ENCODE results near the gene GNG3. TPM values are rescaled to one million over a fixed set of nuclear protein-coding genes. Genes with fewer than 3 reads are reported as not detected.
"Not testable (repeated sequence)": the region's sequence is repeated elsewhere in the genome, so short reads cannot be mapped to it uniquely, and the experiment has no call there.

GNG3 gene
- total RNA-seq, 4 donors from 2014 or later: not detected

GRCh38 chr11:62667460-62667859 lies 40.0 kb upstream of the GNG3 start:
- 84 to 87% methylated on average over 2 of the region's 2 CpGs for WGBS, 2 donors
- TF ChIP-seq POLR2A (IDR thresholded peaks at IDR 0.05) (no peak), CTCF (IDR thresholded peaks at IDR 0.05) (no peak)
- no peak for DNase-seq (ENCODE audit: low spot score in 2 of 2)
- no peak overlapping the region for H3K4me3 ChIP-seq (ENCODE audit: low read depth, poor library complexity, severe bottlenecking)
- intact Hi-C loops (cut with DNase I; ENCODE audit: low total_unique reads): no loop called here

- 63 to 64% methylated on average over 4 of the region's 4 CpGs for WGBS, 2 donors
- intact Hi-C loops (cut with DNase I; ENCODE audit: low total_unique reads): no loop called here
- no peak for DNase-seq (ENCODE audit: low spot score in 2 of 2)
- TF ChIP-seq CTCF (IDR thresholded peaks at IDR 0.05) (no peak), POLR2A (IDR thresholded peaks at IDR 0.05) (no peak)
- H3K4me3 ChIP-seq (ENCODE audit: low read depth, poor library complexity, severe bottlenecking): no peak overlapping the region
Observed at GRCh38 chr11:62669420-62670161, 37.9 kb upstream of the GNG3 start.

GRCh38 chr11:62671236-62671607 lies 36.3 kb upstream of the GNG3 start:
- 1 to 2% methylated on average over 17 of the region's 17 CpGs for WGBS, 2 donors
- peak overlapping the region; percentile 90 for H3K4me3 ChIP-seq (ENCODE audit: low read depth, poor library complexity, severe bottlenecking)
- DNase-seq (ENCODE audit: low spot score in 2 of 2): no peak
- intact Hi-C loops (cut with DNase I; ENCODE audit: low total_unique reads): no loop called here
- TF ChIP-seq POLR2A (IDR thresholded peaks at IDR 0.05) (no peak), CTCF (IDR thresholded peaks at IDR 0.05) (no peak)

- 0 to 1% methylated on average over 46 to 47 of the region's 59 CpGs for WGBS, 2 donors
- H3K4me3 ChIP-seq (ENCODE audit: low read depth, poor library complexity, severe bottlenecking): peak within 1 kb of the TSS; percentile 90
- DNase-seq (ENCODE audit: low spot score in 2 of 2): peak; percentile 65 to 95
- TF ChIP-seq POLR2A (IDR thresholded peaks at IDR 0.05) (no peak), CTCF (IDR thresholded peaks at IDR 0.05) (no peak)
- intact Hi-C loops (cut with DNase I; ENCODE audit: low total_unique reads): no loop called here
Observed at GRCh38 chr11:62671608-62672389, 35.7 kb upstream of the GNG3 start, which contains the start of the genes LBHD1 and UQCC3. Gene LBHD1 (minus strand): TSS chr11:62672267. CDS start chr11:62670031, 2,236 bp downstream. Gene UQCC3 (plus strand): TSS chr11:62671673. CDS start chr11:62671746, 73 bp downstream.

GRCh38 chr11:62673196-62673525 lies 34.3 kb upstream of the GNG3 start:
- no peak overlapping the region for H3K4me3 ChIP-seq (ENCODE audit: low read depth, poor library complexity, severe bottlenecking)
- TF ChIP-seq POLR2A (IDR thresholded peaks at IDR 0.05) (no peak), CTCF (IDR thresholded peaks at IDR 0.05) (no peak)
- WGBS, 2 donors: 72 to 73% methylated on average over 2 of the region's 2 CpGs
- DNase-seq (ENCODE audit: low spot score in 2 of 2): no peak
- intact Hi-C loops (cut with DNase I; ENCODE audit: low total_unique reads): no loop called here

- DNase-seq (ENCODE audit: low spot score in 2 of 2); intact Hi-C loops (cut with DNase I; ENCODE audit: low total_unique reads); H3K4me3 ChIP-seq (ENCODE audit: low read depth, poor library complexity, severe bottlenecking): not testable (repeated sequence)
- 95 to 97% methylated on average over 10 of the region's 10 CpGs for WGBS, 2 donors
Observed at GRCh38 chr11:62675415-62675814, 32.1 kb upstream of the GNG3 start.

All from lower leg skin (tissue), 4 donors.